Panc1 (cell line): ENCODE results near the gene LRBA.

ENCODE experiments used
- CTCF ChIP-seq: fragments of 450-650 bp; IDR thresholded peaks from 2 replicates; pipeline ENCODE4 v1.5.1; 2017; ENCODE audit warnings: mild to moderate bottlenecking
- POLR2AphosphoS5 ChIP-seq: IDR thresholded peaks from 2 replicates; pipeline ENCODE4 v1.6.1; 2012; ENCODE audit warnings: mild to moderate bottlenecking, low read depth, low read length, moderate library complexity
- REST ChIP-seq, 2 experiments: IDR thresholded peaks; 2 replicates each; pipeline ENCODE4 v1.6.1; 2011 to 2012; ENCODE audit warnings: low read depth in 2 of 2, control low read depth in 1 of 2, low read length in 1 of 2, mild to moderate bottlenecking in 1 of 2, moderate library complexity in 1 of 2; ENCODE audit not compliant: insufficient read depth in 1 of 2

GRCh38 chr4:150462743-150463142 lies 552.3 kb downstream of the LRBA start:
- TF ChIP-seq CTCF = no peak
- no peak for TF ChIP-seq POLR2AphosphoS5
- TF ChIP-seq REST (IDR thresholded peaks at IDR 0.05; ENCODE audit: insufficient read depth in 1 of 2, low read depth in 2 of 2, low read length in 1 of 2) = no peak
